Activated T-helper 1 cell treated with anti-CD3 and anti-CD28 coated beads, Interleukin-2, amount 50 U/mL, for 16 hours (primary cell): Measurements from ENCODE around the gene AACS.
"Not testable (repeated sequence)": the region's sequence is repeated elsewhere in the genome, so short reads cannot be mapped to it uniquely, and the experiment has no call there.

Experiments used
- DNase-seq, 2 donors: peaks; one replicate each; pipeline ENCODE4 v3.0.0-alpha.2; 2020; ENCODE audit warnings: low read depth in 1 of 2, low spot score in 1 of 2

AACS gene

DNA sequence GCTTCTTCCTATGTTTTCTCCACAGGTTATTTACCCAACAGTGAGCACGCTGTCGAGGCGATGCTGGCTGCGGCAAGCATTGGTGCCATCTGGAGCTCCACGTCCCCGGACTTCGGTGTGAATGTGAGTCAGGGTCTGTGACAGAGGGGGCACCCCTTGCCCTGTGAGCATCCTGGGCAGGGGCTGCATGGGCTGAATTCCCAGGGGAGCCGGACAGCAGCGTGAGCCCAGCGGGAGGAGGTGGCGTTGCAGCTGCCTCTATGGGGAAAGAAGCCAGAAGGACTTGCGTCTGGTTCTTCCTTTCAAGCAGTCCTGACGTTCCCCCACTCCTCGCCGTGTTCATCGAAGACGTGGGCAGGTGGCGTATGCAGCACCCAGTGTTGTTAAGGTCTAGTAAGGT is 26.2 kb downstream of the AACS start:
- no peak for DNase-seq

DNA sequence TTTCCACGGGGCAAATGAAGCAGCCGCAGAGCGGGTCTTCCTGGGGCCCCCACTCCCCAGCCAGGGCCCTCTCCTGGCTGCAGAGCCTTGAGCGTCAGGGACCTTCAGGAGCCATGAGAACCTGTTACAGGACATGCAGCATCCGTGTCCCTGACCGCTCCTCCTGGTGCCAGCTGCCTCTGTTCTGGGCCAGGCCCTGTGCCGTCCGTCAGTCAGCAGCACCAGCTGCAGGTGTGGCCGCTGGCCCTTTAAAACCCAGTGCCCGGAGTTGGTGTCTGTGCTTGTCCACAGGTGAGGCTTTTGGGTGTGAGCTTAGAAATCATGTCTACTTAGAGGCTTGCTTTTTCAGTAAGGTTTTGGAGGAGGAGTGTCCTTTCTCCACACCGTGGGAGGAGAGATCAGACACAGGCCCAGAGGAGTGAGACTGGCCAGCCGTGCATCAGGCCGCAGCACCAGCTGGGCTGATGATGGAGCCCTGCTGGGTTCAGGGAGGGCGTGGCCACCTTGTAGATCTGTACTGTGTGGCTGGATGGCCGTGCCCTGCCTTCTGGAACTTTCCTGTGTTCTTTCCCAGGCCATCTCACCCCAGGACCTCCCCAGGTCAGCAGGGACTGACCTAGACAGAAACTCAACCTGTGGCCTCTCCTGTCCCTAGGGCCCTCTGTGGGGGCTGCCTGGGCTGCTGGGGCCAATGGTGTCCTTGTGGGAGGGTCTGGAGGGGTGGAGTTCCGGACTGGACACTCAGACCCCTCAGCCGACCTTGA is 27.1 kb downstream of the AACS start:
- DNase-seq: no peak

DNA sequence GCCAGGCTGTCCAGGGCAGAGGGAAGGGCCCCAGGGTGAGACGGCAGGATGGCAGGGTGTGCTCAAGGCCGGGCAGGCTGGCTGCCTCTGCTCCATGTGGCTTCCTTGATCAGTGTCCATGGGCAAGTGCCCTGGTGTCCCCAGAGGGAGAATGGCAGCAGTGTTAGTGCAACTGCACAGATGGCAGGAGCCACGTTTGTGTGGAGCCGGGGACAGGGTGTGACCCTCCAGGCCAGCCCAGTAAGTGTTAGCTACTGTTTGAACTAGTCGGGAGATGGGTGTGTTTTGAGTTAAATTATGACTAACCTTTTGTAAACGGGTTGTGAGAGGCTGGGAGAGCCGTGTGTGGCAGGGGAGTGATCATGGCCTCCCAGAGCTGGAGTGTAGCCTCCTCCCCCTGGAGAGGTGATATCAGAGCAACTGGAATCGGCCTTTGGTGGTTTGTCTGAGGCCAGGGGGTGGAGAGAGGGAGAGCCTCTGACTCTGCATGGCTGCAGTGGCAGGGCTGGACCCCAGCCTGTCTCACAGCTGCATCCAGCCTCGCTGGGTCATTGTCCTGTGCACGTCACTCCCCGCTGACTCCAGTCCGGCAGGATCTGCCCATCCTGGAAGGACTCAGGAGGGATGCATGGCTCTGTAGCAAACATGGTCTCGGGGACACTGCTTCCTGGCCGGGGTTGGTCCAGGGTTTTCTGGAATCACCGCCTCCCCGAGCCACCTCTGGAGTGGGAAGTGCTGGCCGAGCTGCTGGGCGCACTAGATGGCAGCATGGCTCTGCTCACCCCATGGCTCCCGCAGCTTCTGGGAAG is 27.8 kb downstream of the AACS start:
- no peak for DNase-seq

DNA sequence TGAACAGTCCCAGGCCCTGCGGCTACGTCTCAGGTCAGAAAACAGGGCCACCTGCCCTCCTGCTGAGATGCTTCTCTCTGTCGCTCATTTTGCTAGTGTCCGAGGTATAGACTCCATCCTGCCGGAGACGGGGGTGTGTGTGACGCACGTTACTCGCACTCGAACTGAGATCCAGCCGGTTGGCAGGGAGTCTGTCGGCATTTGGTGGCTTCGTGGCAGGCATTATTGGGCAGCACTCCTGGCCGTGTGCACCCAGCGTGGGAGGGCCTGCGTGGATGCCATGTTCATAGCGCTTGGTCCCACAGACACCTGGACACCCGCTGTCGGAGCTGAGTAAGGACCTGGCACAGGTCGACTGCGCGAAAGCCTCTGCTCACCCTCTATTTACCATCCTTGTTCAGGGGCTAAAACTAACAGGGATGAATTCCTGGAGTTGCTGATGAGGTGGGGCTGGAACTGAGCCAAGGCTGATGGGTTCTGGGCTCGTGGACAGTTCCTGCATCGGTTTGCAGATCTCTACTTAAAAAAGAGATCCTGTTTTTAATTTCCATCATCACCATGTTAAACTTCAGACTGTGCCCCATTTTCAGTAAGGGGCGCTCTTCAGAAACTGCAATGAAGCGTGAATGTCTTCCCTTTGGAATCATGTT is 28.6 kb downstream of the AACS start:
- no peak for DNase-seq

DNA sequence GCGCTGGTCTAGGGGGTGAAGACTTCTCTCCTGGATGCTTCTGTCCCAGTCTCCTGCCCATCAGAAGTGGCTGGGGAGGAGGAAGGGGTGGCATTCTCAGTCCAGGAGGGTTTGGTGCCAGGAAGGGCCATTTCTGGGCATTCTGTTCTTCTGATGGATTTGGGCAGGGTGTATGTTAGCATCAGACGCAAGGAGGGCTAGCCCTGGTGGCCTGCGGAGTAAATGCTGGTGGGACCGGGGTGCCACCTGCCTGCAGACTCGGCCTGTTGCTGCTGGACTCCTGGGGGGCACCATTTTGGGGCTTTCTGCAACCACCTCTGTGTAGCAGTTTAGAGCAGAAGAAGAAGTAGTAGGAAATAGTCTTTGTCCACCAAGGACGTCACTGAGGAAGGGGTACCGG is 31.7 kb downstream of the AACS start:
- no peak for DNase-seq

DNA sequence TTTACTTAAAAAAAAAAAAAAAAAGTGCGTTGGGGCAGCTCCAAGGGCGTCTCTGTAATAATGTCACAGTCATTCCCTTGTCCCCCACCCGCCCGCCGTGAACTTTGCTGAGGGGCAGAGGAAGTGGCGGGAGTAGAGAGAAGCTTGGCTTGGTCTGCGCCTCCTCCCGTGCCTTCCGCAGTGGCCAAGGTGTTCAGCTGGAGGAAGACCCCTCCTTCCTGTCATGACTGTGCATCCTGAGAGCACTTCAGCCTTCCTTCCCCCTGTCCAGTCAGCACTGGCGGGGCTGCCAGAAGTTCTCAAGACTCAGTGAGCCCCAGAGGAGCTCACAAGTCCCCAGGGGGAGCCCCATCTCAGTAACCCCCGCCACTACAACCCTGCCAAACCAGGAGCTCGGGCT is 32.2 kb downstream of the AACS start:
- DNase-seq: no peak

DNA sequence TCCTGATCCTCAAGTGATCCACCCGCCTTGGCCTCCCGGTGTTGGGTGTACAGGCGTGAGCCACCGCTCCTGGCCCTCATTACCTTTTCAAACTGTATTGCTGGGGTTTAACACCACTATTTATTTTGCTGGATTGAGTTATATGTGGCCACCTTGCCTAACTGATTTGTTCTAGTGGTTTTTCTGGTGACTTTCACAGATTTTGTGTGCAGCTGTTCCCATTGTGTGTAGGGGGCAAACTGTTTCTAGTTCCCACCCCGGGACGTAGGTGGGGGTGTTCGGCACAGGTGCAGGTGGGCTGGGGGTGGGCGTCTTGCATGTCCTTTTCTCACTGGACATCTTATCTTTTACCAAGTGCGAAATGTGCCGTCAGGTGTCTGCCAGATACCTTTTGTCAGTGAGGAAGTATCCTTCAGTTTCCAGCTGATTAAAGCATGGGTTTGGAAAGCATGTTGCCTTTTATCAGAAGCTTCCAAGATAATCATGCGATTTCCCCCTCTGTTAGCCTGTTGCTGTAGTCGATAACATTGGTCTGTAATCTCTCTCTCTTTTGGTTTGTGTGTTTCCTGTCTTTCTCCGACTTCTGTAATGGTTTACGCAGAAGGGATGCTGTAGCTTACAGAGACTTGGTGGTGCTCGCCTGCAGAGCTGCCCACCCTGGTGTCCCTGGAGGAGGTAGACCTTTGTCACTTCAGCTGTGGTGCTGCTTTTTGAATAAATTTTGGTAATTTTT is 33.6 kb downstream of the AACS start:
- DNase-seq: no peak

DNA sequence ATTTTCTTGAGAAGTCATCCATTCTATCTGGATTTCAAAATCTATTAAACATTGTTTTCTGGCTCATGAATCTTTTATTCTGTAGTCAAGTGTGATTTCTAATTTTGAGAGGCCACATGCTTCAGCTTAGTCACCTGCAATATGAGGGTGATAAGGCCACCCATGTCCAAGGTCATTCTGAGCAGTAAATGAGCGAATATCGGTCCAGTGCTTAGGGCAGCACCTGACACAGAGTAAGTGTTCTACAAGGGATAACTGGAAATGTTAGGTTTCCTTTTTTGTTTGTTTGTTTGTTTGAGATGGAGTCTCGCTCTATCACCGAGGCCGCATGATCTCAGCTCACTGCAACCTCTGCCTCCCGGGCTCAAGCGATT is 34.2 kb downstream of the AACS start:
- DNase-seq: no peak

DNA sequence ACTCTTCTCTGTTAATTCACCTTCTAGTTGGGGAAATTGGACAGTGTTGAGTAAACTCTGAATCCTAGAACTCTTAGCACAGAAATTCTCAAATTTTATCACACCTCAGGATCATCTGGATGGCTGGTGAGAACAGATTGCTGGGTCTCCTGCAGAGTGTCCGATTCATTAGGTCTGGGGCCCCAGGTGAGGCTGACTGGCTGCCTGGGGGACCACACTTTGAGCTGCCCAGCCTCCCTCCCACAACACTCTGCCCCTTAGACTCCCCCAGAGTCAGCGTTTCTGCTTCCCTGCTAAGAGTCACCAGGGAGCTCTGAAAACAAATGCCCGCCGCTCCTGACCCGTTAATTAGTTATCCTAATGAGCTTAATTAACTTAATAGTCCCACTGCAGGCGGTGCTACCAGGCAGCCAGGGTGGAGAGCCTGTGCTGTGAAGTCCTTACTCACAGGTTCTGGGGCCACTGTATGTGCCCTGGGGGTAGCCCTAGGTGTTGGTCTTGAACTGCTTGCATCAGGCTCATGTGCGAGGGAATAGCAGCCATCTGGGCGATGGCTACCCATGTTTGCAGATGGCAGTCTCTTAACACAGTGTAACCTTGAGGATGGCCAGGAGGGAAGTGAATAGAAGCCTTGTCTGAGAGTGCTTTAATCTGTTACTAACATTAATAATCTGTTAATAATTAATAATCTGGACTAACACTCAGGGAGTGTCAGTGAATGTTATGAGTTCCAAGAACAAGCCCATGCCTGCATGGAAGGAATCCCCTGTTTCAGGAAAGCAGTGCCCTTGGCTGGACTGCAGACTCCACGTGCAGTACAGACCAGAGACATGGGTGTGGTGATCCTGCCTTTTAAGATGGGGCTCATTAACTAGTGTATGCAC is 35.6 kb downstream of the AACS start:
- DNase-seq: no peak

DNA sequence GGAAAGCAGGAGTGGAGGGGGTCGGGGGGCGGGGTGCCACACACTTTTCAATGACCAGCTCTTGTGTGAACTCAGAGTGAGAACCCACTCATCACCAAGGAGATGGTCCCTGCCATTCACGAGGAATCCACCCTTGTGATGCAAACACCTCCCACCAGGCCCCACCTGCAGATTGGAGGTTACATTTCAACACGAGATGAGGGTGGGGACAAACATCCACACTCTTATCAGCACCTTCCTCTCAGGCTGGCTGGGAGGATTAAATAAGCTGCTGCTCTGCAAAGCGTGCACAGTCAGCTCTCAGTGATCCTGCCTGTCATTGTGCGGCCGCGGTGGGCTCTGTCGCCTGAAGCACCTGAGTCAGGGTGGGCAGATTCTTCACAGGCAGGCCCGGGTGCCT is 39.7 kb downstream of the AACS start:
- DNase-seq: no peak

DNA sequence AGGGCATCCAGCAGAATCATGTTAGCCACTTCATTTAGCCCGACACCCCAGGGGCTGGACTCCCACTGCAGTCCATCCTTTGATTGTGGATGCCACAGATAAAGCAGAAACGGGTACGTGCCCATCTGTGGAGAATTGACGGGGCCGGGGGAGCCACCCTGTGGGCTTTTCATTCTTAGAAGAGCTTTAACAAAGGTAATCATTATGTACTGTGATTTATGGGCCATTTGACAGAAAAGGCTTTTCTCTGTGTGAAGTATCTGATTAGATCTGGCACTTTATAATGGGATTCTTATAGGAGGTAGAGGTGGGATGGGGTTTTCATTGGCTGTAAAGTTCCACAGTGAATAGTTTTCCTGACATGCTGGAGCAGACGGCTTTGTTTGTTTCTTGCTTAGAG is 40.4 kb downstream of the AACS start:
- DNase-seq: no peak

DNA sequence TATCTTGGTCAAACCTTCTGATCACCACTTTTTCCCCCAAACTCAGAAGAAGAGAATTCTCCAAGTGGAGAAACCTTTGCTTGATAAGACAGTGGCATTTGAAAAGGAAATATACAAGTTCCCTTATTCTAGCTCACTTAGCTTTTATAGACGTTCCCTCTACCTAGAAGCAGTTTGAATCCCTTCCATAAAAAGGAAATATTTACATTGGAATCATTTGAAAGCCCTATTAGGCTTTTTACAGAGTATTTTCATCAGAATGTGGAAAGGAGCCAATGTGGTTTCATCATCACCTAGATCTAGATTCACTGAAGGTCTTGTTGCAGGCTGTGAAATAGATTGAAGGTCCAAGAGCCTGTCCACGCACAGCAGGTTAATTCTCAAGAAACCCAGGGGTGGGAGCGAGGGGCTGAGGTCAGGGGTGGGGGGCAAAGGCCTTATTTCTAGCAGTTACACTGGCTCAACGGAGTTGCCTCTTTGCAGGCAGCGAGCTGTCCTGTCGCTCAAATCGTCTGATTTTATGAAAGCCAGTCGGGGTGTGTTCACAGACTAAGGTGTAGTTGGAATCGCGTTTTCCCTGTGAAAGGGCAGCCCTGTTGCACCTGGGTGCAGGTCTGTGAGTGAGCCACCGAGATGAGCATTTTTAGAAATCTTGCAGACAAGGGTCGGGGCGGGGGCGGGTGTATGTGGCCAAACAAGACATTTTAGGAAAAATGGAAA is 45.6 kb downstream of the AACS start:
- DNase-seq: no peak

DNA sequence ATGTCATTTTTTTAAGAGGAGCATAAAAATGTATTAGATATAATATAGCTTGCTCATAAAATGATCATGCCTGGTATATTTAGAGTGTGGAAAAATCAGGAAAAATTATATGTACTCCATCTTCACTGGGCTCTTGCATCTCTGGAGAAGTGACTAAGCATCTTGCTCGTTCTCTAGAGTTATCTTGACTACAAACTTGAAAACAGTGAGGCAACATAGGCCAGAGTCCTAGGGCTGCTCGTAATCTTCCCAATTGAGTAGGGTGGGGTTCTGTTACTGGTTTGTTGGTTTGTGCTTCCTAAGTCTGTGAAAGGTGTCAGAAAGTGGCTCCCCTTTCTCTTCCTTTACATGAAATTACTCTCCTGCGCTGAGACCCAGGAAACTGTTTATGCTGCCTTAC is 46.2 kb downstream of the AACS start:
- DNase-seq: no peak

DNA sequence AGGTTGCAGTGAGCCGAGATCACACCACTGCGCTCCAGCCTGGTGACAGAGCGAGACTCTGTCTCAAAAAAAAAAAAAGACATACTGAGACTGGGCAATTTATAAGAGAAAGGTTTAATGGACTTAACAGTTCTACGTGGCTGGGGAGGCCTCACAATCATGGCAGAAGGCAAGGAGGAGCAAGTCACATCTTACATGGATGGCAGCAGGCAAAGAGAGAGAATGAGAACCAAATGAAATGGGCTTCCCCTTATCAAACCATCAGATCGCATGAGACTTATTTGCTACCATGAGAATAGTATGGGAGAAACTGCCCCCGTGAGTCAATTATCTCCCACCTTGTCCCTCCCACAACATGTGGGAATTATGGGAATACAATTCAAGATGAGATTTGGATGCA is 47.4 kb downstream of the AACS start:
- not testable (repeated sequence) for DNase-seq

DNA sequence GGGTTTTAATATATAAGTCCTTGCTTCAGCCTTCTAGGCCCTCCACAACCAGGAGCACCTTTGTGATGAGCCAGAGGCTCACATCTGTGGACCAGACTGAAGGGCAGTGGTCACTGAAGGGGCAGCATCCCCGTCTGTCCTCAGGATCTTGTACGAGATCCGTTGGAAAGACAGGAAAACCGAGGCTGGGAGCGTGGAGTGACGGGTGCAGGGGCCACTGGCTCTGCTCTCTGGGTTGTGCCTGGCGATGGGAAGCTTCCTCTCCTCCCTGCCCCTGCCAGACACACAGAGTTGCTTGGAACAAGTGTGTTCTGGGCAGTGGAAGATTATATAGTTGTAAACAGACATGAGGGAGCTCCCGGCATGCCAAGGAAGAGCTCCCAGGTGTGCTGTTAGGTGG is 48.0 kb downstream of the AACS start:
- DNase-seq: no peak

DNA sequence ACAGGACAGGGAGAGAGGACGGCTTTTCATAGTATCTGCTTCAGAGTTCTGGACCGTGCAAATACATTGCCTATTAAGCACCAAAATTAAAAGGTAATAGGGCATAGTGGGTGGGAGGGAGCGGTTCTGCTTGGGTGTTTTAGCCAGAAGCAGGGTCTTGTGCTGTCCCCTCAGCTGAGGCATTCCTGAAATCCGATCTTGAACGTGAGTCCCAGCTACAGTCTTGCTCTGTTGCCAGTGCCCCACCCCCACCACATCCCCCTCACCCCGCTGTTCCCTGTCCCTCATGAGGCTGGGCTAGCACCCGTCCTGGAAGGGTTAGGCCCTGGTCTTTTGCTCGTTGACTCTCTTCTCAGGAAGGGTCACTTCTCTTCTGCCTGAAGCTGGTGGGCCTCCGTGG is 48.6 kb downstream of the AACS start:
- no peak for DNase-seq

DNA sequence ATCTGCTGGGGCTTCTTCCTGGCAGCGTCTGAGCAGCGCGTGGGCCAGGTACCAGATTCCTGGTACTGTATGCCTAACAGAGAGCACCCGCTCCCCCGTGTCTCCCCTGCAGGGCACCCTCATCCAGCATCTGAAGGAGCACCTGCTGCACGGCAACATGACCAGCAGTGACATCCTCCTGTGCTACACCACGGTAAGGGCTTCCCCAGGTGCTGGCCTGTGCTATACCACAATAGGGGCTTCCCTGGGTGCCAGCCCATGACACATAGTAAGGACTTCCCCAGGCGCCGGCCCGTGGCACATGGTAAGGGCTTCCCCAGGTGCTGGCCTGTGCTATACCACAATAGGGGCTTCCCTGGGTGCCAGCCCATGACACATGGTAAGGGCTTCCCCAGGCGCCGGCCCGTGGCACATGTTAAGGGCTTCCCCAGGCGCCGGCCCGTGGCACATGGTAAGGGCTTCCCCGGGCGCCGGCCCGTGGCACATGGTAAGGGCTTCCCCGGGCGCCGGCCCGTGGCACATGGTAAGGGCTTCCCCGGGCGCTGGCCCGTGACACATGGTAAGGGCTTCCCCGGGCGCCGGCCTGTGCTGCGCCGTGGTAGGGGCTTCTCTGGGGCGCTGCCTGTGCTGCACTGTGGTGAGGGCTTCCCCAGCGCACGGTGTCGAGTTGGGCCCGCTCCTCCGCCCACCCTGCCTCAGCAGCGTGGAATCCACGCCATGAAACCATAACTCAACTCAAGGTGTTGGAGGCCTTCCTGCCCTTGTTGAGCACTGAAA is 49.3 kb downstream of the AACS start:
- no peak for DNase-seq

DNA sequence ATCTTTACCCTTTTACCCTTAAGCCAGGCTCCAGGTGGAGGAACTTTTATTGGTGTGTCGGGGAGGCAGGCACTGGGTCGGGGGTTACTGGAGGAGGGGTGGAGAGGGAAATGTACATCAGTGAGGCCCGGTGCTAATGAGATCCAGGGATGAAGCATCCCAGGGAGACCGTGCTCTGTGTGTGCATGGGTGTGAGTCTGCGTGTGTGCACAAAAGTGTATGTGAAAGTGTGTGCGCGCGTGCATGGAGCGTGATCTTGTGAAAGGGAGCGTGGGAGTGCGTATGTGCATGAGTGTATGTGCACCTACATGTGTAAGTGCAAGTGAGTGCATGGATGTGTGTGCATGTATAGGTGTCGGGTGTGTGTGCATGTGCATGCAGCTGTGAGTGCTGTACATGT is 55.3 kb downstream of the AACS start:
- DNase-seq: no peak

DNA sequence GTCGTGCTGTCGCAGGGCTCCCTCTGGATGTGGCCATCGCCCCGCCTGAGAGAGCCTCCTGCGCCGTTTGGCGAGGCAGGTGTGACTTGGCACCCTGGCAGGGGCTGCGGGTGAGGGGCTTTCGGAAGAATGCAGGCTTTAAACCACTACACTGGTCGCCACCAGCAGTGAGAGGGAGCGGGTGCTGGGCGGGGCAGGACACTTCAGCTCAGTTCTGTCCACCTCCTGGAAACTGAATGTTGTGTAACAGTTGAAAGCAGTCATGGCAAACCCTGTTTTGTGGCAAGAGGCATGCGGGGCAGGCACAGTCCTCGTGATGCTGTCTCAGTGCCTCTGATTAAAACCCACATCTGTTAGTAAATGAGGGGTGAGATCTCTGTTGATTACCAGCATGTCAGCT is 55.9 kb downstream of the AACS start:
- no peak for DNase-seq
